HTR-8/SVneo (cell line): ENCODE measurements around the gene RBPJL.
A peak's percentile ranks its signal among the peaks of the same experiment; 100 is the strongest.

Experiments
- DNase-seq: peaks from one replicate; pipeline ENCODE4 v3.0.0; 2011; ENCODE audit warnings: low spot score, mixed read lengths; ENCODE audit not compliant: insufficient read length
- FAIRE-seq: peaks from 2 replicates; lab custom pipeline; 2011; peaks lifted over from hg19 to GRCh38; lab: Jason Lieb, UNC

Gene RBPJL

DNA sequence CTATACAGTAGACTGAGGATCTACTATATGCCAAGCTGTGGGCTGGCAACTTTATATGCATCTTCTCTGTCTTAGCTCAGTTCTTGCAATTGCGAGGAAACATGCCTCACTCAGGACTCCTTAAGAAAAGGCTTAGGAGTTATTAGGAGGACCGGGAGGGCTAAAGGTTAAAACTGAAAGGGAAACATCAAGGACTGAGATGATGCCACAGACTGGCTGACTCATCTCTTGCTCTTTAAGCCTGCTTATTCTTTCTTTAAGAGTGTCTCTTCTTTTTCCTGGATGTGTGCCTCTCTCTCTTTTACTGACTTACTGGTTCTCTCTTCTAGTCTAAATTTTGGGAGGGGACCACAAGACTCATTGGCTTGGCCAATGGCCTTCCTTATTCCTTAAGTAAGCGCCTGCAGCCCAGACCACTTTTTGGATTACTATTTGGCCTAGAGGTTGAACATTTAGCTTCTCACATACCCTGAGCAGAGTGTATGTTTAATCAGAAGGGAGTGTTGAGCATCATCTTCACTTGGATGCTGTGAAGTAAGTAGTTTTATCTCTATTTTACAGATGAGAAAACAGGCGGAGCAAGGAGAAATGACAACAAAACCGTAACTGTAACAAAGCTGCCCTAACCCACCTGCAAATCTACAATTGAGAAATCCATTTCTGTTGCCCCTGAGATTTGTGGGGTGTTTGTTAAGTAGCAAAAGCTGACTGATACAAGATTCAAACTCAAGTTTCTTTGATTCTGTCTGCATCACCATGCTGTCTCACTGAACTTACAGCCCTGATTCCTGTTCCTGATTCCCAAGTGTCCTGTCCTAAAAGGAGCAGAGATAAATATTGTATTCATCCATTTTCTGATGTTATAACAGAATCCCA lies 48.8 kb downstream of the RBPJL start:
- FAIRE-seq = peak; percentile 9
- no peak for DNase-seq

DNA sequence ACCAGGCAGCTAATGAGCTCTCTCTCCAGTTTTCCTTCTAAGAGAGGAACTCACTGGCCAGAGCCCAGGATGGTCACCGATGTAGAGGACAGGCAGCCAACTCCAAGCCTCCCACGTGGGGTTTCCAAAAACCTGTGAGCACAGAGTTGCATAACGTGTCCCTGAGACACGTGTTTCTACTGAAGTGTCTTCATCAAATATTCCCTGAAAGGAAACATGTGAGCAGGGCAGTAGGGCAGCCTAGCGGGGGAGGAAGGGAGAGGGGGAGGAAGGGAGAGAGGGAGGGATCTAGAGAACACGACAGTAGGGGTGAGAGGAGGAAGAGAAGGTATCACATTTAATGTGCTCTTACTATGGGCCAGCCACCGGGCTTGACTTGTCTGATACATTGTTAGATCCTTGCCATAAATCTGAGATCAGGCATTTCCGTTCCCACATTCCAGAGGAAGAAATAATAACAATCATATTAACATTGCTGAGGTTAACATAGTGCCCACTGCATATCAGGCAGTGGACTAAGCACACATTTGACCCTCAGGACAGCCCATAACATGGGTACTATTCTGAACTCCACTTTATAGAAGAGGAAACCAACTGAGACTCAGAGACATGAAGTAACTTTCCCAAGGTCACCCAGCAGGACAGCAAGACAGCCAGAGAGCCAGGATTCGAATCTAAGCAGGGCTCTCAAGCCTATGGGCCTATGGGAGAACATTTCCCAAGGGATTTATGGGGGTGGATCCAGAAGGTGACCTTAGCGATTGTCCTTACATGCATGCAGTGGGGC lies 51.8 kb downstream of the RBPJL start:
- peak; percentile 87 for DNase-seq
- peak; percentile 96 for FAIRE-seq

DNA sequence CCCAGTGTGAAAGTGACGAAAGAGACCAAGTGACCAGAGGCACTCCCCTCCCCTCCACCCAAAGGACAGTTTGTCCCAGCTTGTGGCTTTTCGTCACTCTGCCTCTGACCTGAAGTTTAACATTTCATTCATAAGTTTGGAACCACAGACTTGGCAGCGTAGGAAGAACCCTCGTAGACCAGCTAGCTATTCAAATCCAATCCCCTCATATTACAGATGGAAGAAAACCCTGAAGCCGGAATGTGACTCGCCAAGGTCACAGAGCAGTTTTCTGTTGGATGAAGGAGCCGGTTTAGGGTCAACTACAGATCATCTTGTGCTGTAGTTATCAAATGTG lies 52.4 kb downstream of the RBPJL start:
- peak; percentile 42 for FAIRE-seq

GRCh38 chr20:45359406-45360148 lies 52.9 kb downstream of the RBPJL start:
- FAIRE-seq (peak; percentile 42), DNase-seq (no peak)

More for the DNA sequence above, 52.4 kb downstream of the RBPJL start:
- DNase-seq = no peak

DNA sequence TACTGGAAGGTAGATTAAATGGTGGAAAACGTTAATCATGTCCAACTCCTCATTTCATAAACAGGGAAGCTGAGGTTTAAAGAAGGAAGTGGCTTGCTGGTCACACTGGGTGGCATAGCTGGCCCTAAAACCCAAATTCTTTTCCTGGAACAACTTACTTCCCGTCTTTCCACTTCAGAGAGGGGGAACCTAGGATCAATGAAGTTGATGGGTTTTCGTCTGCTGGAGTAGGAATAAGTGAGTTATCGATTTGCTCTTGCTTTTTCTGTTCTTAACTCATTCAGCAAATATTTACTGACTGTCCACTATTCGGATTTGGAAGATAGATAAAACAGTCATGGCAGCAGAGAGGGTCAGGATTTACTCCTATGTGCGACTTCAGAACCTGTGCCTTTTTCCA lies 55.2 kb downstream of the RBPJL start:
- DNase-seq (no peak), FAIRE-seq (no peak)

DNA sequence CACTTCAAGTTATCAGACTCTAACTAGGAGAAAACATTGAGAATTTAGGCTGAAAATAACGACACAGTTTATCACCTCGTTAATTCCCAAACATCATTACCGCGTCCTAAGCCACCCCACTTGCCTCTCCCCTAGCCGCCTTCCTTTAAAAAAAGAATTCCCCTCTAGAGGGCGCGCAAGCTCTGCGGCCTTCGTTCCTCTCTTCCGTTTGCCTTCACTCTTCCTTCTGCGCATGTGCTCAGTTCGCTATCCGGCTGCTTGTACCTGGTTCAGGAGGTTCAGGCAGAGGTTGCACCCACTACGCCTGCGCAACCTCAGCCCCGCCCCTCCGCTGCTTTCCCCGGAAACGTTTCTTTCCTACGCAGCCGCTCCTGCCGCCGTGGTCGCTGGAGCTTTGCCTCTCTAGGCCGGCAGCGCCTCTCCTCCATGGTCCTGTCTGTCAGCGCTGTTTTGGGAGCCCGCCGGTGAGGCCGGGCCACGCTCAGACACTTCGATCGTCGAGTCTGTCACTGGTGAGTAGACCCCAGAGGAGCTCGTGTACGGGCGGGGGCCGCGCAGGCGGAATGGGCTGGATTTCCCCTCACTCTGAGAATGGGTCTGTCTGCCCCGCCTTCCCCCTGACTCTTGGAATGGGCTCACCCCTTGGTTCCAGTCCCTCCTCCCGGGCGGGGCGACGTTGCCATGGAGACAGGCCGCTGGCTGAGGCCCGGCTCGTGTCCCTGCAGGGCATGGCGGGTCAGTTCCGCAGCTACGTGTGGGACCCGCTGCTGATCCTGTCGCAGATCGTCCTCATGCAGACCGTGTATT lies 56.4 kb downstream of the RBPJL start, which contains the start of gene SYS1:
Gene SYS1, plus strand, starts transcription at position 353 of the 807 bp plus-strand sequence. Its CDS starts 376 bp downstream, at position 729.
- FAIRE-seq = peak; percentile 99

DNA sequence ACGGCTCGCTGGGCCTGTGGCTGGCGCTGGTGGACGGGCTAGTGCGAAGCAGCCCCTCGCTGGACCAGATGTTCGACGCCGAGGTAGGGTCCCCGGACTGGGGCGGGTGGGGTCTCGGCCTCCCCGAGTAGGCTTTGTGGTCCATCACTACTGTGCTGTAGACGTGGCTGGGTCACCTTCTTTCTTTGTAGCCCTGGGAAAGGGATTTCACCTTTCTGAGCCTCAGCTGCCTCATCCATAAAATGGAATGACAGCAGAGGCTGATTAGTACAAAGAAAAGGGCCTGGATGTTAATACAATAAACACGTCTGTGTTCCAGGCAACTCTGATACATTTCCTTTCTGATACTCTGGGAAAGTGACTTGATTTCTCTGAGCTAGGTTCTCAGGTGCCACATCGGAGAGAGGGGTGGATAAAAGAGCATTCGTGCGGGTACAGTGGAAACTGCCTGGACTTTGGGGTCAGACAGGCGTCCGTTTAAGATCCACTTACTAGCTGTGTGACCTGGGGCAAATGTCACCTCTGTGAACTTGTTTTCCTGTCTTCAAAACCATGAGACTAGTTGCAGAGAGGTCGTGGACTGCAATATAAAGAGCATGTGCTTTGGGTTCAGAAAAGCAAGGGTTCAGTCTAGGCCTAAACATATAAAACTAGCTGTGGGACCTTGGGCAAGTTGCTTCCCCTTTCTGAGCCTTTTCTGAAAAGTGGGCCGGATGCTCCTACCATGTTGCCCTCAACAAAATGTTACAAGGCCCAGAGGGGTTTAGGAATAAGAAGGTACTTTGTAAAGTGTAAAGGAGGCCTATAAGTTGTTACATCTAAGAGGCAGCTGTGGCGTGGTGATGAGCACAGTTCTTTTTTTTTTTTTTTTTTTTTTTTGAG lies 57.2 kb downstream of the RBPJL start:
- DNase-seq (no peak), FAIRE-seq (no peak)

More for the DNA sequence above, 56.4 kb downstream of the RBPJL start, which contains the start of gene SYS1:
- peak; percentile 100 for DNase-seq

- no peak for DNase-seq
- FAIRE-seq = no peak
Observed at GRCh38 chr20:45365444-45365970, 58.9 kb downstream of the RBPJL start.

DNA sequence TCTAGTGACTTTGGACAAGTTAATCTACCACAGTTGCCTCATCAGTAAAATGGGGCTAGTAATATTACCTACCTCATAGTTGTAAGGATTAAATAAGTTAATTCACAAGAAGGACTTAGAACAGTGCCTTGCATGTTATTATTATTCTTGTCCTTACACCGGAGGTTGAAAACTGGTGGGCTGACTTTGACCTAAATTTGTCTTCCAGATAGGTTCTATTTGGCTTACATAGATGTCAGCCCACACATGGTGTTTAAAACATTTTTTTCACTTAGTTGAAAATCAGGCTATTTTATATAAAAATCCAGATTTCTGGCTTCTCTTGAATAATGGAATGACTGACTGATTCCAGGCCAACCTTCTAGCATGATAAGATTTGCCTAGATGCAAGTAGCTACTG lies 59.6 kb downstream of the RBPJL start:
- no peak for DNase-seq
- FAIRE-seq = no peak

DNA sequence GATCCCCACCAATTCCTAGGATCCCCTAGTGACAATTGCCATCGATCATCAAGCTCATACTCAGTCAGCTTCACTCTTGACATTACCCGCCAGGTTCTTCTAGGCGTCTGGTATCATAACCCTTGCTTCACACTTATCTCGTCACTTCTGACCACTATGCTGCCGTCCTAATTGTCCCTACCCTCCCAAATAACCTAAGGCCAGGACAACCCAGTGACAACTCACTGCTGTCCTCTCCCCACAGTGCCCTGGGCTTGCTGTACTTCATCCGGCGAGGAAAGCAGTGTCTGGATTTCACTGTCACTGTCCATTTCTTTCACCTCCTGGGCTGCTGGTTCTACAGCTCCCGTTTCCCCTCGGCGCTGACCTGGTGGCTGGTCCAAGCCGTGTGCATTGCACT lies 60.0 kb downstream of the RBPJL start:
- DNase-seq (no peak), FAIRE-seq (peak; percentile 46)

DNA sequence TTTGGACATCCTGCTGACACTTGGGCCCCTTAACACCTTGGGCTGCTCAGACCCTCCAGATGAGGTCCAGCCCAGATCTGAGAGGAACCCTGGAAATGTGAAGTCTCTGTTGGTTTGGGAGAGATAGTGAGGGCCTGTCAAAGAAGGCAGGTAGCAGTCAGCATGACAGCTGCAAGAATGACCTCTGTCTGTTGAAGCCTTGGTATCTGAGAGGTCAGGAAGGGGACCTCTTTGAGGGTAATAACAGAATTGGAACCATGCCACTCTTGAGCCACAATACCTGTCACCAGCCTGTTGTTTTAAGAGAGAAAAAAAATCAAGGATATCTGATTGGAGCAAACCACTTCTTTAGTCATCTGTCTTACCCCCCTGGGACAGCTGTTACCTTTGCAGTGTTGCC lies 60.5 kb downstream of the RBPJL start:
- DNase-seq (no peak), FAIRE-seq (no peak)
